Neural cell (in vitro differentiated cells): ENCODE measurements around the gene CD226.

Experiments used
- EP300 ChIP-seq: fragments of 450-650 bp; conservative IDR thresholded peaks from 2 replicates; pipeline ENCODE4 v1.6.1; 2014; ENCODE audit warnings: antibody characterized with exemption, mild to moderate bottlenecking, moderate library complexity; ENCODE audit not compliant: poor library complexity, severe bottlenecking
- EZH2 ChIP-seq: fragments of 200-600, 300-800 bp; shearing (Covaris generic), sonication (generic); IDR thresholded peaks from 2 replicates; pipeline ENCODE4 v1.6.1; 2014; ENCODE audit warnings: antibody characterized with exemption, low read length, borderline replicate concordance, mild to moderate bottlenecking; ENCODE audit not compliant: insufficient read depth, poor library complexity, severe bottlenecking
- MXI1 ChIP-seq: fragments of 450-650 bp; conservative IDR thresholded peaks from 2 replicates; pipeline ENCODE4 v1.6.1; 2014; ENCODE audit warnings: antibody characterized with exemption, mild to moderate bottlenecking; ENCODE audit not compliant: poor library complexity, severe bottlenecking
- POLR2AphosphoS5 ChIP-seq: IDR thresholded peaks from 2 replicates; pipeline ENCODE4 v1.6.1; 2012
- RAD21 ChIP-seq: fragments of 450-650 bp; conservative IDR thresholded peaks from 2 replicates; pipeline ENCODE4 v1.6.1; 2014; ENCODE audit warnings: antibody characterized with exemption, mild to moderate bottlenecking, moderate library complexity
- REST ChIP-seq: IDR thresholded peaks from 2 replicates; pipeline ENCODE4 v1.6.1; 2012; ENCODE audit warnings: borderline replicate concordance
- SMC3 ChIP-seq: fragments of 450-650 bp; conservative IDR thresholded peaks from 2 replicates; pipeline ENCODE4 v1.6.1; 2014; ENCODE audit warnings: antibody characterized with exemption, mild to moderate bottlenecking, moderate library complexity; ENCODE audit not compliant: poor library complexity
- TAF1 ChIP-seq: IDR thresholded peaks from 2 replicates; pipeline ENCODE4 v1.6.1; 2012; ENCODE audit warnings: low read depth
- TF ChIP-seq, protein P1 (sequence below): fragments of 450-650 bp; IDR thresholded peaks from 2 replicates; pipeline ENCODE4 v1.5.1; 2014; ENCODE audit warnings: antibody characterized with exemption, mild to moderate bottlenecking, moderate library complexity; ENCODE audit not compliant: poor library complexity, severe bottlenecking

GRCh38 chr18:69992776-69993175 is 45.1 kb upstream of the CD226 start:
- TF ChIP-seq EP300 (no peak), POLR2AphosphoS5 (no peak), EZH2 (no peak), REST (no peak), SMC3 (no peak), TAF1 (no peak), RAD21 (no peak), MXI1 (no peak)
- TF ChIP-seq, protein P1, sequence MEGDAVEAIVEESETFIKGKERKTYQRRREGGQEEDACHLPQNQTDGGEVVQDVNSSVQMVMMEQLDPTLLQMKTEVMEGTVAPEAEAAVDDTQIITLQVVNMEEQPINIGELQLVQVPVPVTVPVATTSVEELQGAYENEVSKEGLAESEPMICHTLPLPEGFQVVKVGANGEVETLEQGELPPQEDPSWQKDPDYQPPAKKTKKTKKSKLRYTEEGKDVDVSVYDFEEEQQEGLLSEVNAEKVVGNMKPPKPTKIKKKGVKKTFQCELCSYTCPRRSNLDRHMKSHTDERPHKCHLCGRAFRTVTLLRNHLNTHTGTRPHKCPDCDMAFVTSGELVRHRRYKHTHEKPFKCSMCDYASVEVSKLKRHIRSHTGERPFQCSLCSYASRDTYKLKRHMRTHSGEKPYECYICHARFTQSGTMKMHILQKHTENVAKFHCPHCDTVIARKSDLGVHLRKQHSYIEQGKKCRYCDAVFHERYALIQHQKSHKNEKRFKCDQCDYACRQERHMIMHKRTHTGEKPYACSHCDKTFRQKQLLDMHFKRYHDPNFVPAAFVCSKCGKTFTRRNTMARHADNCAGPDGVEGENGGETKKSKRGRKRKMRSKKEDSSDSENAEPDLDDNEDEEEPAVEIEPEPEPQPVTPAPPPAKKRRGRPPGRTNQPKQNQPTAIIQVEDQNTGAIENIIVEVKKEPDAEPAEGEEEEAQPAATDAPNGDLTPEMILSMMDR, result no peak
